Lower leg skin (tissue), 3 donors: ENCODE measurements around the gene PUS10.
"Not testable (repeated sequence)": the region's sequence is repeated elsewhere in the genome, so short reads cannot be mapped to it uniquely, and the experiment has no call there.

Source experiments
- POLR2A ChIP-seq, 2 donors: fragments of 450-650 bp; IDR thresholded peaks; one replicate each; pipeline ENCODE4 v1.6.1; 2016 to 2017; ENCODE audit warnings: antibody characterized with exemption in 2 of 2, mild to moderate bottlenecking in 1 of 2, moderate library complexity in 1 of 2
- TF ChIP-seq, protein P1 (sequence below), 3 donors: fragments of 450-650 bp; IDR thresholded peaks; one replicate each; pipeline ENCODE4 v1.5.1; 2016; ENCODE audit warnings: antibody characterized with exemption in 3 of 3, mild to moderate bottlenecking in 3 of 3, moderate library complexity in 2 of 3

DNA sequence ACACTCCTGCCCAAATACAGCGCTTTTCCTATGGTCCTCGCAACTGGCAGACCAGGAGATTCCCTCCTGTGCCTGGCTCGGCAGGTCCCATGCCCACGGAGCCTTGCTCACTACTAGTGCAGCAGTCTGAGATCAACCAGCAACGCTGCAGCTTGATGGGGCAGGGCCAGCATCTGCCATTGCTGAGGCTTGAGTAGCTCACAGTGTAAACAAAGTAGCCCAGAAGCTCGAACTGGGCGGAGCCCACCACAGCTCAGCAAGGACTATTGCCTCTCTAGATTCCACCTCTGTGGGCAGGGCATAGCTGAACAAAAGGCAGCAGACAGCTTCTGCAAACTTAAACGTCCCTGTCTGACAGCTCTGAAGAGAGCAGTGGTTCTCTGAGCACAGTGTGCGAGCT is 16.5 kb upstream of the PUS10 start:
- TF ChIP-seq, protein P1, sequence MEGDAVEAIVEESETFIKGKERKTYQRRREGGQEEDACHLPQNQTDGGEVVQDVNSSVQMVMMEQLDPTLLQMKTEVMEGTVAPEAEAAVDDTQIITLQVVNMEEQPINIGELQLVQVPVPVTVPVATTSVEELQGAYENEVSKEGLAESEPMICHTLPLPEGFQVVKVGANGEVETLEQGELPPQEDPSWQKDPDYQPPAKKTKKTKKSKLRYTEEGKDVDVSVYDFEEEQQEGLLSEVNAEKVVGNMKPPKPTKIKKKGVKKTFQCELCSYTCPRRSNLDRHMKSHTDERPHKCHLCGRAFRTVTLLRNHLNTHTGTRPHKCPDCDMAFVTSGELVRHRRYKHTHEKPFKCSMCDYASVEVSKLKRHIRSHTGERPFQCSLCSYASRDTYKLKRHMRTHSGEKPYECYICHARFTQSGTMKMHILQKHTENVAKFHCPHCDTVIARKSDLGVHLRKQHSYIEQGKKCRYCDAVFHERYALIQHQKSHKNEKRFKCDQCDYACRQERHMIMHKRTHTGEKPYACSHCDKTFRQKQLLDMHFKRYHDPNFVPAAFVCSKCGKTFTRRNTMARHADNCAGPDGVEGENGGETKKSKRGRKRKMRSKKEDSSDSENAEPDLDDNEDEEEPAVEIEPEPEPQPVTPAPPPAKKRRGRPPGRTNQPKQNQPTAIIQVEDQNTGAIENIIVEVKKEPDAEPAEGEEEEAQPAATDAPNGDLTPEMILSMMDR (IDR thresholded peaks at IDR 0.05) = not testable (repeated sequence)
- not testable (repeated sequence) for TF ChIP-seq POLR2A (IDR thresholded peaks at IDR 0.05)
